K562 (cell line): ENCODE measurements around the gene FOXRED2. TPM values are rescaled to one million over a fixed set of nuclear protein-coding genes. Genes with fewer than 3 reads are reported as not detected.
A peak's percentile ranks its signal among the peaks of the same experiment; 100 is the strongest.

ENCODE experiments used
- ATAC-seq: fragments of 200-7000 bp; cut with Tn5 transposase; 3 replicates; pipeline ENCODE4 v1.9.1; 2020; ENCODE audit warnings: moderate library complexity
- BruUV-seq: library from RNA; stranded (reverse); fragments of 400-500 nt; replicated peaks from 2 replicates; lab custom pipeline; 2021; lab: Mats Ljungman, UMichigan
- CTCF ChIA-PET: fragments of 300-600 bp; formaldehyde crosslinking; extraction: SDS; loops from one replicate; lab custom pipeline; 2021; ENCODE audit warnings: low intra/inter-chr PET ratio; lab: Yijun Ruan, JAX
- POLR2A ChIA-PET: fragments of 300-600, 350-650 bp; sonication (Branson Sonifier 250); formaldehyde crosslinking; extraction: SDS; loops from one replicate; lab custom pipeline; 2021; ENCODE audit warnings: antibody characterized with exemption, inconsistent platforms; lab: Yijun Ruan, JAX
- DNase-seq, 4 experiments: peaks; one replicate each; pipeline versions ENCODE4 v3.0.0 to v3.0.0-alpha.2; 2011 to 2018; ENCODE audit warnings: low spot score in 3 of 4, mixed read lengths in 3 of 4; ENCODE audit errors: extremely low read depth in 1 of 4
- FAIRE-seq: peaks from 2 replicates; lab custom pipeline; 2011; peaks lifted over from hg19 to GRCh38; lab: Jason Lieb, UNC
- H2AFZ ChIP-seq: 2 replicates; pipeline ENCODE4 v1.6.0; 2011; ENCODE audit warnings: low read depth, low read length, control low read depth, inconsistent platforms
- H3K27ac ChIP-seq: fragments of 200-600 bp; 3 replicates; pipeline ENCODE4 v1.8.0; 2011; ENCODE audit warnings: low read depth, mild to moderate bottlenecking, control low read depth, inconsistent platforms, low read length, moderate library complexity, mixed read lengths; ENCODE audit errors: extremely low read depth
- H3K27me3 ChIP-seq, 2 experiments: fragments of 300-600 bp in 1 of 2; 2 replicates in 1 of 2; 3 replicates in 1 of 2; pipeline versions ENCODE4 v1.6.0 to v1.8.0; 2011; ENCODE audit warnings: inconsistent platforms in 2 of 2, low read length in 2 of 2, mild to moderate bottlenecking in 1 of 2, mixed read lengths in 1 of 2, moderate library complexity in 1 of 2; ENCODE audit not compliant: control insufficient read depth in 2 of 2, insufficient read depth in 2 of 2
- H3K36me3 ChIP-seq: fragments of 300-600 bp; 3 replicates; pipeline ENCODE4 v1.8.0; 2011; ENCODE audit warnings: mild to moderate bottlenecking, low read length, inconsistent platforms; ENCODE audit not compliant: control insufficient read depth, insufficient read depth
- H3K4me1 ChIP-seq, 2 experiments: fragments of 200-600 bp in 1 of 2; replicated peaks in 1 of 2; 2 replicates in 1 of 2; 3 replicates in 1 of 2; pipeline versions ENCODE4 v1.5.1 to v1.8.0; 2011; ENCODE audit warnings: inconsistent platforms in 2 of 2, low read length in 2 of 2, mild to moderate bottlenecking in 1 of 2, mixed read lengths in 1 of 2, moderate library complexity in 1 of 2; ENCODE audit not compliant: control insufficient read depth in 2 of 2, insufficient read depth in 2 of 2
- H3K4me2 ChIP-seq: 2 replicates; pipeline ENCODE4 v1.6.1; 2011; ENCODE audit warnings: low read length, control low read depth, inconsistent platforms, mixed read lengths; ENCODE audit not compliant: insufficient read depth
- H3K4me3 ChIP-seq: fragments of 200-600 bp; sonication (generic), shearing (Covaris generic); 2 replicates; pipeline ENCODE4 v1.5.1; 2016; ENCODE audit warnings: control low read depth, inconsistent platforms
- H3K79me2 ChIP-seq: fragments of 200-600 bp; 3 replicates; pipeline ENCODE4 v1.8.0; 2011; ENCODE audit warnings: low read length, inconsistent platforms; ENCODE audit not compliant: control insufficient read depth, insufficient read depth
- H3K9ac ChIP-seq, 2 experiments: 2 replicates each; pipeline versions ENCODE4 v1.6.0 to v1.6.1; 2011; ENCODE audit warnings: low read depth in 2 of 2, low read length in 2 of 2, control low read depth in 1 of 2, inconsistent platforms in 1 of 2, mild to moderate bottlenecking in 1 of 2, mixed read lengths in 1 of 2; ENCODE audit not compliant: insufficient read depth in 1 of 2
- H3K9me1 ChIP-seq: one replicate; pipeline ENCODE4 v1.6.0; 2011; ENCODE audit warnings: inconsistent platforms, mild to moderate bottlenecking, low read length, moderate library complexity; ENCODE audit not compliant: control insufficient read depth, insufficient read depth
- H3K9me3 ChIP-seq: replicated peaks from 2 replicates; pipeline ENCODE4 v1.5.1; 2011; ENCODE audit warnings: low read depth, low read length, inconsistent platforms; ENCODE audit not compliant: control insufficient read depth, insufficient read depth
- H4K20me1 ChIP-seq: replicated peaks from 2 replicates; pipeline ENCODE4 v1.6.1; 2011; ENCODE audit warnings: low read length, inconsistent platforms, mixed read lengths; ENCODE audit not compliant: control insufficient read depth, insufficient read depth
- EWSR1 ChIP-seq: fragments of 450-650 bp; IDR thresholded peaks from 2 replicates; pipeline ENCODE4 v1.6.1; 2018; ENCODE audit warnings: borderline replicate concordance, mild to moderate bottlenecking, low read depth, moderate library complexity; ENCODE audit not compliant: partially characterized antibody
- KDM2B ChIP-seq: fragments of 250-450 bp; sonication (Bioruptor Pico); IDR thresholded peaks from 2 replicates; pipeline ENCODE4 v1.8.0; 2021; ENCODE audit warnings: mild to moderate bottlenecking, moderate library complexity
- NR2F6 ChIP-seq: fragments of 450-650 bp; formaldehyde crosslinking; IDR thresholded peaks from 2 replicates; pipeline ENCODE4 v1.4.0; 2020; ENCODE audit warnings: mild to moderate bottlenecking
- POLR2G ChIP-seq: fragments of 200-400 bp; formaldehyde crosslinking; IDR thresholded peaks from 2 replicates; pipeline ENCODE4 v1.6.1; 2017; ENCODE audit warnings: low read depth, mild to moderate bottlenecking, antibody characterized with exemption, low read length, moderate library complexity
- ZNF780A ChIP-seq: fragments of 250-450 bp; sonication (Bioruptor Pico); IDR thresholded peaks from 2 replicates; pipeline ENCODE4 v1.5.0; 2021; ENCODE audit warnings: mild to moderate bottlenecking
- WGBS: fragments of 100-300 bp; shearing (Covaris generic); methylation state at CpG from one replicate; pipeline ENCODE4 v1.1.6; 2016; ENCODE audit warnings: low coverage, mixed read lengths; ENCODE audit not compliant: insufficient coverage; ENCODE audit errors: missing lambda C conversion rate; 5-methylcytosine and 5-hydroxymethylcytosine counted together
- in situ Hi-C: fragments of 300-500 bp; cut with MboI; formaldehyde crosslinking; loops from 4 replicates; pipeline ENCODE4 v1.15.0; 2018; ENCODE audit warnings: inconsistent platforms, mixed read lengths
- intact Hi-C: fragments of 100-400 bp; cut with micrococcal nuclease; formaldehyde crosslinking; loops from 2 replicates; pipeline ENCODE4 v1.14.2; 2022
- polyA plus RNA-seq, 8 experiments: library from polyadenylated mRNA; depleted of rRNA in 4 of 8; stranded (reverse) in 5 of 8; unstranded in 3 of 8; fragments of >200 nt; fragmentation: Nextera tagmentation in 2 of 8; fragmentation: Illumina TruSeq in 1 of 8; extraction: Ambion mirVana in 2 of 8; extraction: Trizol in 1 of 8; gene quantifications; 2 replicates each; pipeline versions ENCODE4 v1.2.1 to v1.2.3, GENCODE V29; 2011 to 2014; ENCODE audit warnings: inconsistent platforms in 1 of 8, missing spikeins in 1 of 8
- total RNA-seq, 7 experiments: library from RNA; depleted of rRNA in 6 of 7; stranded (reverse); fragments of >200 nt in 6 of 7; fragmentation: Illumina TruSeq in 2 of 7; extraction: Trizol in 2 of 7; gene quantifications; 2 replicates each; pipeline versions ENCODE4 v1.2.1 to v1.2.3, GENCODE V29; 2011 to 2021; ENCODE audit warnings: low replicate concordance in 1 of 7
- TF ChIP-seq, protein P1 (sequence below): fragments of 450-650 bp; IDR thresholded peaks from 2 replicates; pipeline ENCODE4 v1.6.1; 2018; ENCODE audit not compliant: partially characterized antibody

FOXRED2 gene
- total and polyA plus RNA-seq, 9 of the 15 experiments (the other 6 are each of a cell fraction or from before 2014, with no cell fraction given), result 2.8 to 48.4 (median 7.8) TPM

DNA sequence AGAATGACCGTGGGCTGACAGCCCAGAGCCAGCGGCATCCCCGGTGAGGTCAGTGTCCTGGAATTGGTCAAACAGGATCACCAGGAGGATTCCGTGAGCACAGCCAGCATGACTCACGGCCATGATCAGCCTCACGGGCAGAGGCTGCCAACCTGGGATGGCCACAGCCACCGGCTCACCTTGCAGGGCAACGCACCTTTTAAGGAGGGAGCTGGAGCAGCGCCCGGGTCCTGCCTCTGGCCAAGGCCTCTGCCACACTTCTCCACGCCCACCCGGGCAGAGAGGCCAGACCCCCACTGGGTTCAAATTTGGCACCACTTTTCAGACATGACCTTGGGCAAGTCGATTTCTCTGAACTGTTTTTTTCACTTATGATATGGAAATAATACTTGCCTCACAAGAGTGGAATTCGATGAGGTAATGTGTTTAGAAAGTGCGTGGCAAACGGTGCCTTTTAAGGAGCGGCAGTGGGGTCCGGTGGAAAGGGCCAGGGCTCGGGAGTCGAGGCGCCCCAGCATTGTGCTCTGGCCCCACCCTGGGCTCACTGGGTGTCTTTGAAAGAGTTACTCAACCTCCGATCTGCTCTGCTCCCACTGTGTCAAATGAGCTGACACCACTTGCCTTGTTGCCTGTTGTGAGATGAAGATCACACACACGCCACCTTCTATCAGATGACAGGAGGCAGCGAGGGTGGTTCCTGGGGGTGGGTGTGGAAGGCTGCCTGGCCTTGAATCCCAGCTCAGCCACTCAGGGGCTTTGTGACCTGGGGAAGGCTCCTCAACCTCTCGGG, 41.4 kb downstream of the FOXRED2 start (continued):
- TF ChIP-seq, protein P1, sequence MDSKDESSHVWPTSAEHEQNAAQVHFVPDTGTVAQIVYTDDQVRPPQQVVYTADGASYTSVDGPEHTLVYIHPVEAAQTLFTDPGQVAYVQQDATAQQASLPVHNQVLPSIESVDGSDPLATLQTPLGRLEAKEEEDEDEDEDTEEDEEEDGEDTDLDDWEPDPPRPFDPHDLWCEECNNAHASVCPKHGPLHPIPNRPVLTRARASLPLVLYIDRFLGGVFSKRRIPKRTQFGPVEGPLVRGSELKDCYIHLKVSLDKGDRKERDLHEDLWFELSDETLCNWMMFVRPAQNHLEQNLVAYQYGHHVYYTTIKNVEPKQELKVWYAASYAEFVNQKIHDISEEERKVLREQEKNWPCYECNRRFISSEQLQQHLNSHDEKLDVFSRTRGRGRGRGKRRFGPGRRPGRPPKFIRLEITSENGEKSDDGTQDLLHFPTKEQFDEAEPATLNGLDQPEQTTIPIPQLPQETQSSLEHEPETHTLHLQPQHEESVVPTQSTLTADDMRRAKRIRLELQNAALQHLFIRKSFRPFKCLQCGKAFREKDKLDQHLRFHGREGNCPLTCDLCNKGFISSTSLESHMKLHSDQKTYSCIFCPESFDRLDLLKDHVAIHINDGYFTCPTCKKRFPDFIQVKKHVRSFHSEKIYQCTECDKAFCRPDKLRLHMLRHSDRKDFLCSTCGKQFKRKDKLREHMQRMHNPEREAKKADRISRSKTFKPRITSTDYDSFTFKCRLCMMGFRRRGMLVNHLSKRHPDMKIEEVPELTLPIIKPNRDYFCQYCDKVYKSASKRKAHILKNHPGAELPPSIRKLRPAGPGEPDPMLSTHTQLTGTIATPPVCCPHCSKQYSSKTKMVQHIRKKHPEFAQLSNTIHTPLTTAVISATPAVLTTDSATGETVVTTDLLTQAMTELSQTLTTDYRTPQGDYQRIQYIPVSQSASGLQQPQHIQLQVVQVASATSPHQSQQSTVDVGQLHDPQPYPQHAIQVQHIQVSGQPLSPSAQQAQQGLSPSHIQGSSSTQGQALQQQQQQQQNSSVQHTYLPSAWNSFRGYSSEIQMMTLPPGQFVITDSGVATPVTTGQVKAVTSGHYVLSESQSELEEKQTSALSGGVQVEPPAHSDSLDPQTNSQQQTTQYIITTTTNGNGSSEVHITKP, result no peak
- TF ChIP-seq NR2F6 (CRISPR knock-in tag) (no peak), ZNF780A (no peak), EWSR1 (no peak)

DNA sequence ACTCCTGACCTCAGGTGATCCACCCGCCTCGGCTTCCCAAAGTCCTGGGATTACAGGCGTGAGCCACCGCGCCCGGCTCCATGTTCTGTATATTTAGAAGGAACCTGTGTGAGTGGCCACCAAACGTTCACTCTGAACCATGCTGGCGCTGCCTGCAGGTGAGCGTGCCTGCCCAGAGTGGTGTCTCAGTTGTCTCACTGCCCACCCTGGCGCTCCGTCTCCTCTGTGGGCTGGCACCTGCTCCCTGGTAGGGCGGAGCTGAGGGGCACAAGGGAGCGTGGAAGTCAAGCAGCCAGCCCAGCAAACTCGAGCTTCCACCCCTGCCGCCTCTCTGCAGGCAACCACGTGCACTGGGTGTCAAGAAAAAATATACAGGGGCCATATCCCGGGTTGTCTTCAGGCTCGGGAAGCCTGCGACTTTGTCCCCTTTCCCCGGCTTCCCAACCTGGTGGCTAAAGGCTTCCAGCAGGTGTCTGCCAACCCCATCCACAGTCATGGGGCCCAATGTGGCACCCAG, 42.1 kb downstream of the FOXRED2 start:
- WGBS, result 95% methylated on average over 3 of the region's 20 CpGs
- no peak overlapping the region for H3K4me3 ChIP-seq
- no peaks in the 10 kb centered on the region for H3K9me3 ChIP-seq
- H3K27ac ChIP-seq, result no peak overlapping the region
- no TSS peak for BruUV-seq
- no peaks in the 10 kb centered on the region for H3K27me3 ChIP-seq
- intact Hi-C loops, result loop anchor here (5.0 kb wide), 1 partner anchor 97 kb away; no protein-coding TSS in a partner anchor
- H3K4me2 ChIP-seq, result no peak overlapping the region
- 0 out of 4 replicates have a peak overlapping the region, but pooled peaks of 1 of the 2 experiments have one; percentile 26 for H3K9ac ChIP-seq
- DNase-seq (no peak), FAIRE-seq (no peak), ATAC-seq (no peak)
- no peaks in the 10 kb centered on the region for H3K79me2 ChIP-seq
- CTCF ChIA-PET, result no interaction called here
- peaks cover 19 to 40% of the 10 kb centered on the region in 2 experiments for H3K4me1 ChIP-seq
- TF ChIP-seq POLR2G, result peak; percentile 60
- no peak for TF ChIP-seq KDM2B (CRISPR knock-in tag)
- H4K20me1 ChIP-seq, result 0 out of 2 replicates have a peak, but pooled peaks cover 3% of the 10 kb centered on the region
- in situ Hi-C loops, result loop anchor here (5.0 kb wide), 1 partner anchor 167 kb away; no protein-coding TSS in a partner anchor
- no peak overlapping the region for H2AFZ ChIP-seq
- H3K36me3 ChIP-seq, result peaks cover 24% of the 10 kb centered on the region; the same call in 2 of the 3 replicates
- no peaks in the 10 kb centered on the region for H3K9me1 ChIP-seq
- POLR2A ChIA-PET, result interaction anchor here (1.0 to 1.7 kb wide), 2 partner anchors 9 to 11 kb away, joined by 3 to 4 read pairs; no protein-coding TSS in a partner anchor
